GM20431 (cell line): ENCODE data around the gene CLEC18A.
"Not testable (repeated sequence)": the region's sequence is repeated elsewhere in the genome, so short reads cannot be mapped to it uniquely, and the experiment has no call there.

ENCODE experiments used
- in situ Hi-C: fragments of 300-500 bp; cut with MseI, MboI; formaldehyde crosslinking; loops from one replicate; pipeline ENCODE4 v1.15.0; 2020; ENCODE audit warnings: low sequenced_read_pairs; ENCODE audit not compliant: unreplicated experiment

The CLEC18A gene

DNA sequence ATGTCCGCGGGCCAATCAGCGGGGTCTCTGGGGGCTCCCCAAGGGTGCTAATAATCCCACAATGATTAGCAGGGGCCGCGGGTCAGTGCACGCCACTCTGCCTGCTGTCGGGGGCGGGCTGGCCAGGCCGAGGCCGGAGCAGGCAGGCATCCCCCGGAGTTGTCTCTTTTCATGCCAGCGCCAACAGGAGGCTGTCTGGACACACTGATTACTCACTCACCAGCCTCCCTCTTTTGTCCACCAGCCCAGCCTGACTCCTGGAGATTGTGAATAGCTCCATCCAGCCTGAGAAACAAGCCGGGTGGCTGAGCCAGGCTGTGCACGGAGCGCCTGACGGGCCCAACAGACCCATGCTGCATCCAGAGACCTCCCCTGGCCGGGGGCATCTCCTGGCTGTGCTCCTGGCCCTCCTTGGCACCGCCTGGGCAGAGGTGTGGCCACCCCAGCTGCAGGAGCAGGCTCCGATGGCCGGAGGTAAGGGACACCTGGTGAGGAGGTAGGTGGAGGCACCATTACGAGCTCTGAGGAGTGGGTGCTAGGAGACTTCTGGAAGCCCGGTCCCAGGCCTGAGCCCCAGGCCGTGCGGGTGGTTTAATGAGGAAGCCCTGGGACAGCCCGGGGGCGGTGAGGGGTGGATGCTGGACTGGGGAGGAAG lies at the start of gene CLEC18A:
Gene CLEC18A (plus strand): TSS at position 318 of the 655 bp plus-strand sequence. CDS start 33 bp downstream, at position 351.
- in situ Hi-C loops = not testable (repeated sequence)

- in situ Hi-C loops = no loop called here
Observed at GRCh38 chr16:69903865-69904415, 47.2 kb upstream of the CLEC18A start.

- in situ Hi-C loops = no loop called here
Observed at GRCh38 chr16:69904495-69905170, 46.5 kb upstream of the CLEC18A start.

DNA sequence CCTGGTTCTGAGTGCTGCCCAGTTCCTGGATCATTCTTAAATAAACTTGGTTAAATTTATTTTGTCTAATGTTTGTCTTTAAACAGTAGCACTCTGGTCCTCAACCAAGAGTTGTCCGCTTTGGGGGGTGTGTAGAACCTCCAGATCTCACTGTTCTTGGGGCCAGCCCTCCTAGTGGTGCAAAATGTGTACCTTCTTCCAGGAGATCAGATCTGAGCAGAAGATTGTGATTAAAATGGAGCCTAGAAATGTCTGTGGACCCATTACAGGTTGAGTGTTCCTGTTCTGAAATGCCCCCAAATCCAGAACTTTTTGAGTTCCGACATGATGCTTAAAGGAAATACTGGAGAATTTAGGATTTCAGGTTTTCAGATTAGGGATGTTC lies 46.0 kb upstream of the CLEC18A start:
- in situ Hi-C loops = no loop called here

DNA sequence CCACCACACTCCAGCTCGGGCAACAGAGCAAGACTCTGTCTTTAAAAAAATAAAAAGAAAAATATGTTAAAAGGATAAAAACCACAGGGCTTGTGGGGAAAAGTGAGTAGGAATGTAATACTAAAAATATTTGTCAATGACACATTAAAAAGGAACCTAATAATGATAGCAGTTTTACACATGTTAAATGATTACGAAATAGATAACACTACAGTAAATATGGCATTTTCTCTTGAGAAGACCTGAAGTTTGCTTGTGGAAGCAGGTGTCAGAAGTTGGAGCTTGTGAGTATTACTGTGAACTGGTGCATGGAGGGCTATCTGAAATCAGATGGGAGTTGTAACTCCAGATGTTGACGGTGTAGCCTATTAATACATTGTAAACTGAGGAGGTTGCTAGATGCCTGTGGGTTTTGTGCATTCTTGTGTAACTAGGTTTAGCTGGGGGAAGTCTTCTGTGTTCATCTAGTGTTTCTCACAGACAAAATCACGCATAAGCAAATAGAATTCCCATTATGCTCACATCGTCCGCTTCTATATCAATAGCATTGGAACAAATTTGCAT lies 44.2 kb upstream of the CLEC18A start:
- in situ Hi-C loops = no loop called here

DNA sequence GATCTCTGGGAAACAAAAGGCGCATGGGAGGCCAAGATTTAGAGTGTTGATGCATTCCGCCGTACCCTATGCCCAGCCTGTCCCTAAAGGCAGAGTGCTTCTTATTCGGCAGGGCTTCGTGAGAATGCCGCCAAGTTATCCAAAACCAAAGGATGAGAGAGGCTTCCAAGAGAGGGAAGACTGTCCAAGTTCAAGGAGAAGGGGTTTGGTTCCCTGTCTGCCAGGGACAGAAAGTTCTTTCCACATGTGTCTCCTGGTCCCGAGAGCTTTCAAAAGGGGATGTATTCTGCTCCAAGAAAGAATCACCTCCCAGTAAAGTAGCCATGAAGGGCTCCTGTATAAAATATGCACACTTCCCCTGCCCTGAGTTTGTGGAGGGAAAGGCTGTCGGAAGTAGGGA lies 42.1 kb upstream of the CLEC18A start:
- in situ Hi-C loops = no loop called here

- in situ Hi-C loops = no loop called here
Observed at GRCh38 chr16:69909760-69910159, 41.4 kb upstream of the CLEC18A start.

DNA sequence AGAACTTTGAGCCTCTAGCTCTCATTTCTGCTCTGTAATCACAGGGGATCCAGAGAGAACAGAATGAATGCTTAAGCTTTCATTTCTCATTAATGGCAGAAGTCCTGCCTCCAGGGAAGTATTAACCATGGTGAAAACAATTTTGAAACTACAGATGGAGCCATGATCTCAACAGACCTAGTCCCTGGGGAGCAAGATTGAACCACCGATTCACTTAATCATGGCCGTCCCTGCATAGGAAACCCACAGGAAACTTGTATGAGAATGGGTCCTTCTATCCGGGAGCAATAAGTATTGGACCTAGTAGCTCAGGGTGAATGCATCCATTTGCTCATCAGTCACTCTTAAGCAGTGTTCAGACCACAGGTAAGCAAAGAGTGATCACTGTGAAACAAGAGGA lies 40.2 kb upstream of the CLEC18A start:
- in situ Hi-C loops = no loop called here

DNA sequence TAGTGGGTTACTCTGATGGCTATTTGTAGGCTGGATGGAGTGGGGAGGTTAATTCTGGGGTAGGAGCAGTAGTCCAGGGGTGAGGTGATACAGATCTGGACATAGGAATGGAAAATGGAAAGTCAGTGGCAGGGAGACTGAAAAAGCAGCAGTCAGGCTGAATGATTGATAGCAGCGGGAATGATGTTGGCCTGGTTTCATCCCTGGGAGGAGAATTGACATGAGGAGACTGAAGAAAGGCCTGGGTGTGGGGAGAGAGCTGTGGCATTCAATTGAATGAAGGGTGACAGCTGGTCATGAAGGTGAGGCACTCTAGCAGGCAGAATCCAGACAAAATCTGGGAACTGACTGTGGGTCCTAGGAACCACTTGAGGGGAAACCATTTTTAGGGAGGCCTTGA lies 34.7 kb upstream of the CLEC18A start:
- in situ Hi-C loops = no loop called here

GRCh38 chr16:69917311-69917710 lies 33.8 kb upstream of the CLEC18A start:
- in situ Hi-C loops = no loop called here

DNA sequence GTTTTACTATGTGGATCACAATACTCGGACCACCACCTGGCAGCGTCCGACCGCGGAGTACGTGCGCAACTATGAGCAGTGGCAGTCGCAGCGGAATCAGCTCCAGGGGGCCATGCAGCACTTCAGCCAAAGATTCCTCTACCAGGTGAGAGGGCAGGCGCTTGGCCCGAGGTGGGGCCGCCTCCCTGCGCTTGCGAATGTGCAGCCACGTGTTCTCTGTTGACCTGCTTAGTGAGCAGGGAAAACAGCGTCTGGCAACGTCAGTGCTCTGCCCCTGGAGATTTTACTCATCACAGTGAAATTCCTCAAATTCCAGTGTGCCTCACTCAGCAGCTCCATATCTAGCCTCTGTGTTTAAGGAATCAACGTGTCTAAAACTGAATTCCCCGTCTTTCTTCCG lies 33.4 kb upstream of the CLEC18A start:
- in situ Hi-C loops = no loop called here

DNA sequence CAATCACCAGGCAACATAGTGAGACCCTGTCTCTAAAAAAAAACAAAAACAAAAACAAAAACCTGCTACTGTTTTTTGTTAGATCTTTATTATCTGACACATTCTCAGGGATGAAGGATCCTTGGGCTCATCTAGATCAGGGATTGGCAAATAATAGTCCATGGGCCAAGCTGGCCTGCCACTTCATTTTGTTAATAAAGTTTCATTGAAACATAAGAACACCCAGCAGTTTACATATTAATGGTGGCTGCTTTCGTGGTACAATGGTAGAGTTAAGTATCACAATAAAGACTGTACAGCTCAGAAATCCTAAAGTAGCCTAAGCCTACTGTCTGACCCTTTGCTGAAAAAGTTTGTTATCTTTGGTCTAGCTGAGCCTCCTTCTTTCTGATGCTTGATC lies 32.9 kb upstream of the CLEC18A start:
- in situ Hi-C loops = no loop called here

DNA sequence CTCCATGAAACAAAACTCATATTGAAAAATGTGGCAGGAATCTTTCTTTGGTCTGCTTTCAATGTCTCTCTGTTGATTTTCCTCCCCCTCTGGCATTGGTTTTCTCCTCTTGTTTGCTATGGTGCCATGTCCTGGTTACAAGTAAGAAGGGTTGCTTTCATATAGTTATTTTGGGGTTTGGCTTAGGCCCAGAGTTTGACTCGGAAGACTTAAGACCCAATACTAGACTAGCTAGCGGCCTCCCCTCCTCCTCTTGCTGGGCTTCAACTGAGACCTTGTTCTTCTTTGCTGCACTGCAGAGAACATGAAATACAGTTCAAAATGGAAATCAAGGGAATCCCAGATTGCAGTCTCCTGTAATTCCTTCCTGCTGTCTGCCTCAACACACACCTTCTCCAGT lies 30.0 kb upstream of the CLEC18A start:
- in situ Hi-C loops = no loop called here

DNA sequence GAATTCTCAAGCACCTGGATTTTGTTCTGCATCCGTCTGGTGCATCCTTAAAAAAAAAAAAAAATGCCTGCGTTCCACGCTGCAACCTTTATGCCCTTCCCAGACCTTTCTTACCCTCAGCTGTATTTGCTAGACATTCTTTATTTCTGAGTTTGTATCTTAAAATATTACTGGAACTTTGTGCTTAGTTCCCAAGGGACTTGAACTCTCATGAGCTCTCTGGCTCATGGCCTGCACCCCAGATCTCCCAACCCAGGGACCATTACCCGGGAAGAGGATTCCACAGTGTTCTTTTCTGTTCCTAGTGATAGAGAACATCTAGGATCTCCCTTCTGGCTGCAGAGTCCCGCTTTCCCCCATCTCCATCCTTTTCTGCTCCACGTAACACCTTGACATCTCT lies 28.9 kb upstream of the CLEC18A start:
- in situ Hi-C loops = no loop called here

GRCh38 chr16:69924041-69924775 lies 26.9 kb upstream of the CLEC18A start:
- in situ Hi-C loops = no loop called here

- in situ Hi-C loops = no loop called here
Observed at GRCh38 chr16:69924777-69925191, 26.4 kb upstream of the CLEC18A start.

DNA sequence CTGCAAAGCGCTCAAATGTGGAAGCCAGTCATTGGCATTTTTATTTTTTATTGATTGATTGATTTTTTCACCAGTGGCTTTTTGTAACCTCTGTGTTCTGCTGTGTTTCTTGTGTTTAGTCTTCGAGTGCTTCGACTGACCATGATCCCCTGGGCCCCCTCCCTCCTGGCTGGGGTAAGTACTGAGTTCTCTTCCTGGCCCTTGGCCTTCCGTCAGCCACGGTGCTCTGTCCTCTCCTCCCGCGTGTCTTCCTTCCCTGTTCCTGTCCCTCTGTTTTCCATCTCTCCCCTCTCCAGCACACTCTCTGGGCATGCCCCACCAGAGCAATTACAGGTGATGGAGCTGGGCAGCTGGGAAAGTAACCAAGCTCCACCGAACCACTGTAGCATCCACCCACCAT lies 25.8 kb upstream of the CLEC18A start:
- in situ Hi-C loops = no loop called here

DNA sequence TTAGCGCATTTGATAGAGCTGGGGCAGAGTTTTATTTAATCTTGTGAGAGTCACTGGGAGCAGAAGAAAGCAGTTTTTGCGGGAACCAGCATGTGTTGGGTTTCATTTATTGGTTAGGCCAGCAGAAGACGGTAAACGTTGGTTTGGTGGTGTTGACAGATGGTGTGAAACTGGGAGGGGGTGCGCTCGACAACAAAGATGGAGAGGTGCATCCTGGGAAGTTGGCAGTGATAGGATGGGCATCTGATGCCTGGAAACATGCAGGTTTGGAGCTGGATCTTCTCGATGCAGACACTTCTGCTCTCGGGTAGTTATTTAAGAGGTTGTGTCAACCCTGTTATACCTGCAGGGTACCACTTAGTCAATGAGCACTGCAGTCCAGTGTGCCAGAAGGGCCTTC lies 24.9 kb upstream of the CLEC18A start:
- in situ Hi-C loops = no loop called here

- in situ Hi-C loops = no loop called here
Observed at GRCh38 chr16:69927056-69927757, 23.9 kb upstream of the CLEC18A start.

- in situ Hi-C loops = no loop called here
Observed at GRCh38 chr16:69928856-69929400, 22.2 kb upstream of the CLEC18A start.
